ENCODE measurements around the gene RNPEPL1. TPM values are rescaled to one million over a fixed set of nuclear protein-coding genes. Genes with fewer than 3 reads are reported as not detected.
"Not testable (repeated sequence)": the region's sequence is repeated elsewhere in the genome, so short reads cannot be mapped to it uniquely, and the experiment has no call there.

Gene RNPEPL1
- total RNA-seq, 1 experiment from 2014 or later, result 8.4 TPM

DNA sequence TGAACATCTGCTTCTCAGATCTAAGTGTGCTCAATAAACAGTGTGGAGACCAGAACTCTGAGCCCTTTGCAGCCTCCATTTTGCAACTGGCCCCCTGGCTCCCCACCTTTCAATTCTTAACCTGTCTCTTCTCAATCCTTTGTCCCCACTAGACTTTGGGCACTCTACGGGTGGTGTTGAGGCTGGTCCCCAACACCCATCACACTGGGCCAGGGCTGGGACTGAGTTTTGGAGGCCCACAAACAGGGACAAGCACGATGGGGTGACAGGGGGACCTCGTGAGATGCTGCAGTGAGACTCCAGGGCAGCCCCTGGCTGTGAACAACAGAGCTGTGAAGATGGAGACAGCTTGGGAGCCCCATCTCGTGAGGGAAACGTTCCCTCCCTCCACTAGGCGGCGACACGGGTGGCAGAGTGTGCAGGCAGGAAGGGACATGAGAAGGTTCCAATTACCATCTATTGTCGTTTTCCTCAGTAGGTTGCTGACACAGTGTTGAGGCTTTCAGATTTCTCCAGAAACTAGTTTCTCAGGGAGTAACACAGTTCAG is 11.7 kb upstream of the RNPEPL1 start:
- Histone ChIP-seq H3K27ac (no peak overlapping the region), H3K9me3 (replicated peaks) (no peaks in the 10 kb centered on the region; the same call in 1 of the 2 replicates), H3K27me3 (no peaks in the 10 kb centered on the region), H3K4me3 (no peak overlapping the region), H3K4me1 (peaks cover 3% of the 10 kb centered on the region), H3K36me3 (peaks cover 14% of the 10 kb centered on the region)
- DNase-seq, result peak in 1 of 2 experiments; percentile 39

DNA sequence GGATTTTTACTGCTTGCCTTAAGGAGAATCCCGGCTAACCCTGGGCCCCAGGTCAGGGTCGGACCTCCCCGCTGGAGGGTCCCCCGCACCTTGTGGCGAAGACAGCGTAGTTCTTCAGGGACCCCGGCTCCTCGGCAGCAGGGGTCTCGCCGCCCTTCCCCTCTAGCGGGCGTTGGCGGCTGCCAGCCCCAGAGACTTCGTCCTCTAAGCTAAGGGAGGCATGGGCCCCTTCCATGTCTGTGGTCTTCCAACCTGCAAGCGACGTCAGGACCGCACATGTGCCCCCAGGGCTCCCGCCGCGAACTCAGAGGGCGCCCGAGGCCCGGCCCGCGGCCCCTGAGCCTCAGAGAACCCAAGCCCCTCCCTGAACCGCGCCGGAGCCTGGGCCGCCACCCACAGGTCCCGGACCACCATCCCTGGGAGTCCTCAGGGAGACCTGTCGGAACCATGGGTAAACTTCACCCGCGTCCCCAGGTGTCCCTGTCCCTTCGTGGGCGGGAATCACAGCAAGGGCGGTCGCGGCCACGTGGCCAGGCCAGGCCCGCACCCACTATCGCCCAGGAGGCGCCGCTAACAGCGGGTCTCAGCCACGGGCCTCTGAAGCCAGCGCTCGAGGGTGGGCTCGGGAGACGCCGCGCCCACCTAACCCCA is 11.1 kb upstream of the RNPEPL1 start:
- H3K4me3 ChIP-seq, result no peak overlapping the region
- H3K9me3 ChIP-seq (replicated peaks), result no peaks in the 10 kb centered on the region
- no peak for DNase-seq
- no peak overlapping the region for H3K27ac ChIP-seq
- H3K4me1 ChIP-seq, result peaks cover 3% of the 10 kb centered on the region
- H3K27me3 ChIP-seq, result no peaks in the 10 kb centered on the region
- peaks cover 8% of the 10 kb centered on the region; the same call in 1 of the 2 replicates for H3K36me3 ChIP-seq

DNA sequence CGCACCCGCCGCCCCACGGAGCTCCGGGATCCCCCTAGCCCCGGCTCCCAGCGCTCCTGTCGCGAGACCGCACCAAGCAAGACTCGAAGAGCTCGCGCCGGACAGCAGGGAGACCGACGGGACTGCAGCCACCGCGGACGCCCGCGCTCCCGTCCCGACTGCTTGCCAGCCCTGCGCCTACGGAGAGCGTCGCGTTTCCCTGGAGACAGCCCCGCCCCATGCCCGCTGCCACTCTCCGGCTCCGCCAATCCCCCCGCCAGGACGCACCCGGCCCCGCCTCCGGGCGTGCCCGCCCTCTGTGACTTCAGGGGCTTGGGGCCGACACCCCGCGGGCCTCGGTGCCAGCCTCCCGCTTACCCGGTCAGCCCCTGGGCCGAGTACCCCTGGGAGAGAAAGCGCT is 10.5 kb upstream of the RNPEPL1 start, which contains the start of gene ANKMY1:
TSS of gene ANKMY1 (minus strand) at position 181 of the 400 bp plus-strand sequence. CDS start 653 bp downstream, outside the sequence.
- H3K27me3 ChIP-seq, result no peaks in the 10 kb centered on the region
- peaks cover 2% of the 10 kb centered on the region; the same call in 1 of the 2 replicates for H3K36me3 ChIP-seq
- H3K4me3 ChIP-seq, result no peak within 1 kb of the TSS
- H3K27ac ChIP-seq, result no peak within 1 kb of the TSS
- H3K9me3 ChIP-seq (replicated peaks), result no peaks in the 10 kb centered on the region
- peaks cover 3% of the 10 kb centered on the region for H3K4me1 ChIP-seq
- no peak for DNase-seq

DNA sequence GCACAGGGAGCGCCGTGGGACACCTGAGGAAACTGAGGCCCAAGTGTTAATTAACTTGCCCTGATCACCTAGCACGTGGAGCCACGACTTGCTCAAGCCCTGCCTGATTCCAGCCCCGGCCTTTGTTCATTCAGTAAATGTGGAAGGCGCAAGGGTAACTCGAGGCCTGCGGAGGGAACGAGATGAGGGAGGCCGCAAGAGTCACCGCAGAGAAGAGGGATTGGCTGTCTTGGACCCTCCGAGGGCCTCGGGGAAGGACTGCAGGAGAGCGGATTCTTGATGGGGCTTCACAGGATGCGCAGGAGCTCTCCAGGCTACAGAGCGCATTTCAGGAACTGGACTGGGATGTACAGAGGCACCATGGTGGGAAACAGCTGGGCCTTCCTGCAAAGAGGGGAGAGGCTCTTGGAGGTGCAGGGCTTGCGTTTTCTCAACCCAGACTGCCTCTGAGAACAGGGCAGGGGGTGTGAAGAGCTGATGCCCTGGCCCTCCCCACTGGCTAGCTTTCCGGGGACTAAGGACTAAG is 10.0 kb upstream of the RNPEPL1 start:
- DNase-seq, result no peak

DNA sequence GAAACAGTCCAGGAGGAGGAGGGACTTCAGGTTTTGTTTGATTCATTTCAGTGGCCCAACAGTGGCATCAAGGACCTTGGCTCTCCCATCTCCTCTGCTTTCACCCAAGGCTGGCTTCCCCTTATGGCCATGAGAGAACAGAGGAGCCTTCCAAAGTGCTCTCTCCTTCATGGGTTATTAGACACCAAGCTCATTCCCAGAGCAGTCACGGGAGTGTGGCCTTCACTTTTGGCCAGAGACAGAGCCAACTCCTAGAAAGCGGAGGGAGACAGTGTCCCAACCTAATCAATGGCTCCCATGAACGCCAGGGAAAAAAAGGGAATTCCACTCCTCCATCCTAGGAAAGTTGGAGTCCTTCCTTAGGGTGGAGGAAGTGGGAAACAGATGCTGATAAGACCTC is 9.0 kb upstream of the RNPEPL1 start:
- peaks cover 3% of the 10 kb centered on the region for H3K4me1 ChIP-seq
- H3K4me3 ChIP-seq, result no peak overlapping the region
- no peak overlapping the region for H3K27ac ChIP-seq
- DNase-seq, result no peak
- H3K27me3 ChIP-seq, result no peaks in the 10 kb centered on the region
- H3K36me3 ChIP-seq, result no peaks in the 10 kb centered on the region
- no peaks in the 10 kb centered on the region for H3K9me3 ChIP-seq (replicated peaks)

More for the DNA sequence above, 10.0 kb upstream of the RNPEPL1 start:
- Histone ChIP-seq H3K36me3 (no peaks in the 10 kb centered on the region), H3K27ac (no peak overlapping the region), H3K4me1 (peaks cover 3% of the 10 kb centered on the region), H3K27me3 (no peaks in the 10 kb centered on the region), H3K4me3 (no peak overlapping the region), H3K9me3 (replicated peaks) (no peaks in the 10 kb centered on the region)

DNA sequence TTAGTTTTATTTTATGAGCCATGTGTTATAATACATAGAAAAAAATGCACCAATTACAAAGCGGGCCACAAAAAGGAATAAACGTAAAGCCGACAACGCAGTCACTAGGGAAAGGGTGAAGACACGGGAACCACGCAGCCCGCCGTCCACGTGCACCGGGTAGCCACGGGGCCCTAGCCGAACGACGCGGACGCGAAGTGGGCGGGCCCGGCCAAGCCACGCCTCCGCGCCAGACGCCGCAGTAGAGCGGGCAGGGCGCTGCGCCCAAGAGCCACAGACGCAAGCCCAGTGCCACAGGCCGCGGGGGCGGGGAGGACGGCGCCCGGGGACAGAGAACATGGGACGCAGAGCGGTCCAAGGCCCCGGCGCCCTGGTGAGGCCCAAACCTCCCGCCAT is 8.2 kb upstream of the RNPEPL1 start, which contains the start of gene DUSP28:
TSS of gene DUSP28 (plus strand) at position 274 of the 396 bp plus-strand sequence. CDS start 328 bp downstream, outside the sequence.
- Histone ChIP-seq H3K4me3 (peak within 1 kb of the TSS; percentile 87), H3K9me3 (replicated peaks) (no peaks in the 10 kb centered on the region), H3K27ac (peak within 1 kb of the TSS; percentile 95), H3K4me1 (peaks cover 5% of the 10 kb centered on the region), H3K27me3 (no peaks in the 10 kb centered on the region), H3K36me3 (no peaks in the 10 kb centered on the region)
- peak; percentile 89 to 93 for DNase-seq

DNA sequence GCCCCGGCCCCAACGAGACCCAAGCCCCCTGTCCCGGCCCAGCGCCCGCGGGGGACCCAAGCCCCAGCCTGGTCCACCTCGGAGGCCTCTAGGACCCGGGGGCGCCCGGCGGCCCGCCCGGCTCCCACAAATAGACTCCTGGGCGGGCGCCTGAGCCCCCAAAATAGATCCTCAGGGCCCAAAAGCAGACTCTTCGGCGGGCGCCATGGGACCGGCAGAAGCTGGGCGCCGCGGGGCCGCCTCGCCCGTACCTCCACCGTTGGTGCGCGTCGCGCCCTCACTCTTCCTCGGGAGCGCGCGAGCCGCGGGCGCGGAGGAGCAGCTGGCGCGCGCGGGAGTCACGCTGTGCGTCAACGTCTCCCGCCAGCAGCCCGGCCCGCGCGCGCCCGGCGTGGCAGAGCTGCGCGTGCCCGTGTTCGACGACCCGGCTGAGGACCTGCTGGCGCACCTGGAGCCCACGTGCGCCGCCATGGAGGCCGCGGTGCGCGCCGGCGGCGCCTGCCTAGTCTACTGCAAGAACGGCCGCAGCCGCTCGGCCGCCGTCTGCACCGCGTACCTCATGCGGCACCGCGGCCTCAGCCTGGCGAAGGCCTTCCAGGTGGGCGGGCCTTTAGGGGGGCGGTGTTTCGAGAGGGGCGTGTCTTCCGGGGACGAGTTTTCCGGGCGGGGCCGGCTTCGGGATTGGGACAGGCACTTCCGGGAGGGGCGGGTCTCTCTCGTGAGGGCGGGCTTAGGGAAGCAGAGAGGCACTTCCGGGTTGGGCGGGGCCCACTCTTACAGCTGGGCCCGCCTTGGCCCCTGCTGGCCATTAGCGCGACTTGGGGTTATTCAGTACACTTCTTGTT is 7.6 kb upstream of the RNPEPL1 start:
- Histone ChIP-seq H3K27ac (peak overlapping the region; percentile 95), H3K27me3 (no peaks in the 10 kb centered on the region), H3K36me3 (no peaks in the 10 kb centered on the region), H3K4me3 (peak overlapping the region; percentile 87), H3K9me3 (replicated peaks) (no peaks in the 10 kb centered on the region), H3K4me1 (peaks cover 11% of the 10 kb centered on the region)
- DNase-seq, result peak; percentile 99 to 100

DNA sequence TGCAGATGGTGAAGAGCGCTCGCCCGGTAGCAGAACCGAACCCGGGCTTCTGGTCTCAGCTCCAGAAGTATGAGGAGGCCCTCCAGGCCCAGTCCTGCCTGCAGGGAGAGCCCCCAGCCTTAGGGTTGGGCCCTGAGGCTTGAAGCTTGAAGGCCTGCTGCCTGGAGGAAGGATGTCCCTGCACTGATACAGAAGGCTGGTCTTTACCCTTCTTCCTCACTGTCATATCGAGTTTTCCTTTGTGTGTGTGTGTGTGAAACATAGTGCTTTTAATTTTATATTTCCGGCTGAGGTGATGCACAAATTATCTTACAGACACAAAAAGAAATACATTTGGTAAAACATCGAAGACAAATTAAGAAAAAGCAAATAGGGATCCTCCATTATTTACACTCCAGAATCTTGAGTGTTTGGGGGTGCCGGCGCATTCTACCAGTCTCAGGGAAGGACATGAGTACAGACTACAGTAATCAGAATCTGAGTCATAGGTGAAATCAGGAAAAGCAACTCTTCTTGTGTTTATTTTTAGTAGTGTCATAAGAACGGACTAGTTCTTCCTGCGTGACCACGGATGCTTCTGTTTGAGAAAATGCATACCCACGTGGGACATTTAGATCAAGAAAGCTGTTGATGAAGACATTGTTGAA is 6.8 kb upstream of the RNPEPL1 start:
- H3K4me1 ChIP-seq, result peaks cover 15% of the 10 kb centered on the region
- no peaks in the 10 kb centered on the region for H3K27me3 ChIP-seq
- H3K36me3 ChIP-seq, result no peaks in the 10 kb centered on the region
- peak overlapping the region; percentile 87 for H3K4me3 ChIP-seq
- H3K27ac ChIP-seq, result peak overlapping the region; percentile 95; the same call in 1 of the 2 replicates
- no peak for DNase-seq
- no peaks in the 10 kb centered on the region for H3K9me3 ChIP-seq (replicated peaks)

DNA sequence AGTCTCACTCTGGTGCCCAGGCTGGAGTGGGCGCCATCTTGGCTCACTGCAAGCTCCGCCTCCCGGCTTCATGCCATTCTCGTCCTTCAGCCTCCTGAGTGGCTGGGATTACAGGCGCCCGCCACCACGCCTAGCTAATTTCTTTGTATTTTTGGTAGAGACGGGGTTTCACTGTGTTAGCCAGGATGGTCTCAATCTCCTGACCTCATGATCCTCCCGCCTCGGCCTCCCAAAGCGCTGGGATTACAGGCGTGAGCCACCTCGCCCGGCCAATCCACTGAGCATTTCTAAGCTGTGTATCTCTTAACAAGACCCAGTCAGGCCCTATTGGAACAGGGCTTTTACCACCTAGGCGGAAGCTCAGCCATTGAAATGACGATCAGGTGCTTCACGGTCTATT is 5.1 kb upstream of the RNPEPL1 start:
- H3K27ac ChIP-seq; H3K9me3 ChIP-seq (replicated peaks); H3K27me3 ChIP-seq; DNase-seq; H3K36me3 ChIP-seq; H3K4me3 ChIP-seq: not testable (repeated sequence)
- peaks cover 25% of the 10 kb centered on the region for H3K4me1 ChIP-seq

DNA sequence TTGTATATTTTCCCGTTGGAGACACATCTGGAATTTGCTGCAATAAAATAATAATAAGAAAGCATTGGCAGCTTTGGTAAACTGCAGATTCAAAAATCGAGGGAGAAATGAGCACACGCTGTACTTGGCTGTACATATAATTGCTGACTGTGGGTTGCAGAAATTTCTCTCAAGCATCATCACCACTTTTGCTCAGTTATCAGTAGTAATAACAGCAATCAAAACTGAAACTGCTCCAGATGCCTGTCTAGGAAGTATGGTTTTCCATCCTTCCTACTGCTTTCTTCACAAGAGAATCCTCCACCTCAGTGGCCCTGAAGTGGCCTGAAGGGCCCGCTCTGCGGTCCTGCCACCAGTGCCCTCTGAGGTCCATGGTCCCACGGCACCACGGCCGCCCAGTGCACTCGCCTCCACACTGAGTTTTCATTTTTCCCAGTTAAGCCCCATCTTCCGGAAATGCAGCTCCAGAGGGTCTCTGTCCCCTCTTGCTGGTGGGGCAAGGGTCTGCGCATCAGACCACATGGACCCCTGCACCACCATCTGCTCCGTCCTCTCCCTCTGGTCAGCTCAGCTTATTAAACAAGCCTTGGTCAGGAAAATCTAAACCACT is 4.2 kb upstream of the RNPEPL1 start:
- no peak for DNase-seq
- peaks cover 25% of the 10 kb centered on the region for H3K4me1 ChIP-seq
- no peaks in the 10 kb centered on the region for H3K36me3 ChIP-seq
- H3K27ac ChIP-seq, result no peak overlapping the region
- H3K27me3 ChIP-seq, result no peaks in the 10 kb centered on the region
- H3K4me3 ChIP-seq, result no peak overlapping the region
- no peaks in the 10 kb centered on the region for H3K9me3 ChIP-seq (replicated peaks)

DNA sequence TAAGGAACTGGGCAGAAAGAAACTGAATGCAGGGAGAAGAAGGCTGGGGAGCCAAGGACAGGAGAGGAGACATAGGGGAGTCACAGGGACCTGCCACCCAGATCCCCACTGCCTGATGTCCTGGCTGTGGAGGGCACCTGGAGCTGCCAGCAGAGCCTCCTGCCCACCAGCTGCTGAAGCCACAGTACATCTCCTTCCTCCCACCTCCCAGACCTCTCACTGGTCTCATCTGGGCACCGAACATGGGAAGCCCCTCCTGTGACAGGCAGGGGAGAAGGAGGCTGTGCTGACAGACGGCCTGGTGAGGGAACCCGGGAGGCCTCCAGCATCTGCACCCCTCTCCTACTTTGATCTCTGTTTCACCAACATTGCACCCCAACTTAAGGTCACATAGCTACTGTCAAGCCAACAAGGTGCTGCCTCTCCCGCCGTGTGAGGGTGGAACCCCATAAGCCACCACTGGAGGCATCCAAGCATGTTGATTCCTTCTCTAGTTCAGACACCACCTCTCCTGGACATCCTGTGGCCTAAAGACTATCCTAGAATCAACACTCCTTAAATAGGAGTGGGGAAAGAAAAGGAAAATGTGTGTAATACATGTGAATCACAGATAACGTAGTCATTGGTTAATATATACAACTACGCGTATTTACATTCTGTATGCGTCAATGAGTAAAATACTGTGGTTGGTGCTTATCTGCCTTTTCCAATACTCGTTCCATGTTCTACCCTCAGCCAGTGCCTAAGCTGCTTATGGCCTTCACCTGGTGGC is 3.5 kb upstream of the RNPEPL1 start:
- no peak for DNase-seq
- H3K4me3 ChIP-seq, result no peak overlapping the region
- no peaks in the 10 kb centered on the region for H3K27me3 ChIP-seq
- no peak overlapping the region for H3K27ac ChIP-seq
- H3K4me1 ChIP-seq, result peaks cover 29% of the 10 kb centered on the region
- no peaks in the 10 kb centered on the region for H3K36me3 ChIP-seq
- H3K9me3 ChIP-seq (replicated peaks), result no peaks in the 10 kb centered on the region

DNA sequence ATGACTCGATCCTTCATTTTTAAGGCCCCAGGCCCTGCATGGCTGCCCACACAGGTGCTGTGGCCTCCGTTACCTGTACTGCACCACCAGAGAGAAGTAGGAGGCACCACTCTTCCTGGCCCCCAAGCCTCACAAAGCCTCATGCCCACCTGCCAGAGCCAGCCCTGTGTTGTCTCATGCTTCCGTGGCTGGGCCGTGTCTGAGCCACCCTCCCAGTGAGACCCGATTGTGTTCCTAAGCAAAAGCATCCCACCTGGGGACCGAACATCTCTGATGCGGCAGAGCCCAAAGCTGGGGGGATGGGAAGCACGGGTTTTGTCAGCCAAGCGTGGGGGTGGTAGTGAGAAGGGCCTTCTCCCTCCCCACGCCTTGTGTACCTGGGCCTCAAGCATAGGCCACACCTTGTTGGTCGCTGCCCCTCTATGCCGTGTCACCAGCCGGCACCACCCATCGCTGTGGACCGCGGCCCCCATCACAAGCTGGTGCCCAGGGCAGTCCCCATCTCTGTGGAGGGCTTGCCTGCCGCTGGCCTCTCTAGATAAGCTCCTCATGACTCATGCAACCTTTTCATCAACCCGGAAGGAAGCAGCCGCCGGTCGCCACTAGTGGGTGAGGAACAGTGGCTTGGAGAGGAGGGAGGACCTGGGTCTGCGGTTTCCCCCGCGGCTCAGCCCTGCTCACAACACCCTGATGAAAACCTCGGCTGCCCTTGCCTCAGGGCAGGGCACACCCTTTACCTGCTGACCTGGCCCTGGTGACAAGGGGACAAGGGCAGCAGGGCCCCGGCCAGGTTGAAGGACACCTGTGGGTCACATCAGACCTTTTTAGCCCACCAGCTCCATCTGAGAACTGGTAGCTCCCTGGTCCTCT is 2.7 kb upstream of the RNPEPL1 start:
- Histone ChIP-seq H3K4me1 (peaks cover 31% of the 10 kb centered on the region), H3K27ac (peak overlapping the region; percentile 53)
- peak; percentile 92 for DNase-seq

More for the DNA sequence above, 2.7 kb upstream of the RNPEPL1 start:
- Histone ChIP-seq H3K36me3 (no peaks in the 10 kb centered on the region), H3K9me3 (replicated peaks) (no peaks in the 10 kb centered on the region), H3K4me3 (peak overlapping the region; percentile 46), H3K27me3 (no peaks in the 10 kb centered on the region)

Data from SJCRH30 (cell line).